ENCODE measurements around the gene OR2D2.

DNA sequence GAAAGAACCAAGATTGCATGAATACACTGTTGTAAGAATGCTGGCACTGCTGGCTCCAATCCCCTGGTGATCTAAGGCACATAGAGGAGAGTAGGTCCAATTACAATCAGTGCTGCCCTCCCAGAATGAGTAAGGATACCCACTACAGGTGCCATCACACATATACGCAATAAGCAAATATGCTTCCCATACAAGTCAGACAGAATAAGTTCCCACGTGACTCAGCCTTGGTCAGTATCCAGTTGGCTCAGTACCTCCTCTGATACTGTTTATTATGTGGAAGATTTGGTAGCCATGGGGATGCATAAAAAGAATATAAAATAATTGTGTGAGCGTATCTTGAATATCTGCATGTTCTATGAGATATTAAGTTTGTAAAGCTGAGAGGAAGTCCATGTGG lies 19.6 kb upstream of the OR2D2 start:
- TF ChIP-seq GATA2 (IDR thresholded peaks at IDR 0.05; ENCODE audit: low read depth, low read length) (no peak), GATA3 (IDR thresholded peaks at IDR 0.05; ENCODE audit: low read depth, low read length) (no peak)
